OCI-M2 (cell line): ENCODE results near the gene SPHK1.

ENCODE experiments used
- DNase-seq: peaks from one replicate; lab custom pipeline; 2025; ENCODE audit not compliant: unreplicated experiment; lab: John Stamatoyannopoulos, UW

SPHK1 gene

DNA sequence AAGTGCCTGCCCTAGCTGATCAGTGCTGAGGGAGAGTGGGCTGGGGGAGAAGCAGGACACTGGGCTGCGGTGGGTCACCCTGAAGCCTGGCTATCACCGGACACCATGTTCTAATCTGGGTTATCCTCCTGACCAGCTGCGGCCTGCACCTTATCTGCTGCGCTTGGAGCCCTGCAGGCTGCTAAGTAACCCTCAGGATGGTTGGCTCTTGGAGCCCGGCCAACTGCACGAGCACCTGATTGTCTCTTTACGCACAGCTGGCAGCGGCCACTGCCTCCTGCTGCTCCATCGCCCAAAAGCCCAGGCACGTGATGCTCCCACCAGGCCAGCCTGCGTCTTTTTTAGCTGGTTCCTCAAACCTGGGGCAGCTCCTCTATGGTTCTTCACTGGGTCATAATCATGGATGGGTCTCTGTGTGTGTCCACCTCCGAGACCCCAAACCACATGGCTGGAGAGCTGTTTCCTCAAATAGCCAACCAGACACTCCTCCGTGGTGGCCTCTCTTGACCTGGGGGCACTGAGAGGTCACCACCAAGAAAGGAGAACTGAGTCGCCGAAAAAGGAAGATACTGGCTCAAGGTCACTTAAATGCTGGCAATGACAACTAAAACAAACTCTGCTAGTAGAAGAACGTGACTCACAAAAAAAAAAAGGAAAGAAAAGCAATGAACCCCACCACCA, 21.7 kb downstream of the SPHK1 start:
- DNase-seq: peak; percentile 27

DNA sequence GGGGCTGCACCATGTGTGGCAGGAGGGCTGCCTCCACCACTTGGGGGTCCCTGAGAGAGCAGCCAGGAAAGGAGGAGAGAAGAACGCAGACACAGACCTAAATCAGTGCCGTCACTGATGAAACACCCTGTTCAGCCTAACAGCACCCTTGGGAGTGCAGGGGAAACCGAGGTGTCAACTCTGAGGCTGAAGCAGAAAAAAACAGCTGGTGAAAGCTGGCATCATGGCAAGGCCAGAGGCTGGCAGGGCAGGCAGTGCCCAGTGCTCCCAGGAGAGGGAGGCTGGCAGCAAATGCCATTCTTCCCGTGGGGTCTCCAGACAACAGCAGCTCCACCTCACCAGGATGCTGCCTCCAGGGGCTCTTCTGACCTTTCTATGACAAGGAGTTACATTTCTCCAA, 23.1 kb downstream of the SPHK1 start:
- no peak for DNase-seq

DNA sequence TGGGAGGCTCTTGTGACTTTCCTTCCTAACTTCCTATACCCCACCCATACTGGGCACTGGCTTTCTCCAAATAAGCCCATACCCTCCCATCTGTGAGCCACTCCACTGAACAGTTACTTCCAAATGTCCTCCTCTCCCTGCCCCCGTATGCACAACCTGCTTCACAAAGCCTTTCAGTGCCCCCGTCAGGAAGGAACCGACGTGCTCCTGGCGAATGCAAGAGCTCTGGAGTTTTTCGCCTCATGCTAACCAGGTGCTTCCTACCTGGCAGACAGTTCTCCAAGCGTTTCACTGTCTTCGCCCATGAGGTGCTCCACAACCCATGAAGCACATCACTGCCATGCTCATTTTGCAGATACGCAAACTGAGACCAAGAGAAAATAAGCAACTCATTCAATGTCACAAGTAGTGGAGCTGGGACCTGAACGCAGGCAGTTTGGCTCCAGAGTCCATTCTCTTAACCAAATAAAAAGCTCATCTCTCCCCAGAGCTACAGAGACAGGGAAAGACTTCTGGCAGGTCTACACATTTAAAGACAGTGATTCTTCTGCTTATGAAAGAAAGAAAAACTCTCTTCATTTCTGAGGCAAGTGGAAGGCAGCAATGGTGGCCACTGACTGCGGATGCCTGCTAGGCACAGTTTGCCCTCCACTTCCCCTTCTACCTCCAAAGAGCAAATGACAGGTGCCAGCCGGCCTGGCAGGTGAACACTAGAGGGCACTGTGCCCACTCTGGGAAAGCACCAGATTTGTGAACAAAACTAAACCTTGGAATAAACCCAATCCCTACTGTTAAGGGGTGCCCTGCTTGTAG, 23.8 kb downstream of the SPHK1 start:
- no peak for DNase-seq

DNA sequence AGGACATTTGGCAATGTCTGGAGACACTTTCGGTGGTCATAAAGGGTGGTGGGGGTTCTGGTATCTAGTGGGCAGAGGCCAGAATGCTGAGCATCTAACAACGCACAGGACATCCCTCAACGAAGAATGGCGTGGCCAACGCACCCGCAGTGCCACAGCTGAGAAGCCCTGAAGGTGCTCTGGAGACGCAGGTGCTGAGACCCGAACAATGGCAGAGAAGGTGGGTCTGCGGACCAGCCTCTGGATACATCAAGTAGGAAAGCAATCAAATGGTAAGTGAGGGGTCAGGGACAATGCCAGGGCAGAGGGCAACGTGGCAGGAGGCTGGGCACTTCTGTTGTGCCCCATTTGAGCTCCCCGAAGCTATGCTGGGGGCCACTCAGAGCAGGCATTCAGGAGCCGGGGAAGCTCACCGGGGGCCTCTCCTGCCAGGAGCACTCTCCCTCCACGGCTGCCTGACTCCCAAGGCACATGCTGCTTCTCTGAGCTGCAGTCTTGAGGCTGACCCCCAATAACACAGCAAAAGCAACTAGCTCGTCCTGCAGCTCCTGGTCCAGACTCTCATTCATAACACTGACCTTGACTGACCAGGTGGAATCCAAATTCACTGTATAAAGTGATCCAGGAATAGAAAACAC, 26.0 kb downstream of the SPHK1 start:
- no peak for DNase-seq

DNA sequence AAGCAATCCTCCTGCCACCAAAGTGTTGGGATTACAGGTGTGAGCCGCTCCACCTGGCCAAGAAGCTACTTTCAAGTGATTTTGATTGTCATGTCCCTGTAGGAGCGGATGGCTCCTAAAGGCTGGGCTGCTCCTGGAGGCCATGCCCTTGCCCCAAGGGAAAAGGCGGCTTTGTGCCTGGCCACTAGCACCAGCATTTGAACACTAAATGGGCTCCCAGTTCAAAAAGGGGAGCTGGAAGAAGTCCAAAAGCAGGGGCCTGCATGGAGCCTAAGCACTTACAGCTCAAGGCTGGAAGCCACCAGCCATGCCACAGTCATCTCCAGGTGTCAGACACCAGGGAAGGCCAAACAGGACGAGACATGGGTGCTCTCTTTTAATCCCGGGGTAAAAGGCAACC, 26.8 kb downstream of the SPHK1 start:
- DNase-seq: no peak

DNA sequence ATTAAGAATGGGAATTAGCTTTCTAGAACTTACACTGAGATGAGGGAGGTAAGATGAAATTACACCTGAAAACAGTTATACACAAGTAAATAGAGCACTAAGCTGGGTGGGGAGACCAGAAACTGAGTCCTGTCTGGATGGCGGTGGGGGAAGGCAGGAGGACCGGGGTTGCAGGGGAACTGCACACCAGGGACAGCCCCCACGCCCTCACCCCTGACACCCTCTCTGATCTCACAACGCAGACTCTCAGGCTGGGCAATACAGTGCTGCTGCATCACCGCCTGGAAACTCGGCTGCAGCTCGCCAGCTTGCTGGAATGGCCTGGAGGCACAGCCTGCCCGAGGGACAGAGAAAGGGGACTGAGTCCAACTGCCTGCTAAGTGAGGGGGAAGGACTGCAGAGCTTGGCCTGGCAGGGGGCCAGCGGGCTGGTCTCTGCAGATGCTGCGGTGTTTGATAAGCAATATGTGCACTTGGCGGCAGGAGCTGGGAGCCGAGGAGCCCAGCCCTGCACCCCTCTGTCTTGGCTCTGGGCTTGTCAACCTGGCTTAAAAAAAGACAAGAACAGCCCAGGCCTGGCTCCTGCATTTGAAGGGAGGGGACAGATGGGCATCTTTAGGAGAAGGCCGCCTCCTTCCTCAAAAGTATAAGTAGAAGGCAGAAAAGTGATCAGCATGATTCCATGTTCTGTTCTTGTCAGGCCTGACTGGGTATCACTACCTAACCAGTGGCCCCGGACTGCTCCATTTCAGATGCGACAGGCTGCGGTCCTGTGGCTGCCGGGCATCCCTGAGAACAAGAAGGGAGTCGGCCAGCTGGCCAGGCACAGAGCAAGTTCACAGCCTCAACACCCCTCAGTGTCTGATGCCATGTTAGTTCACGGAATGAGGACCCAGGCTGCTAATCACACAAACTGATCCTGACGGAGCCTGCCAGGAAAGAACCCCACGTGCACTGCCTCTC, 30.2 kb downstream of the SPHK1 start:
- peak; percentile 24 for DNase-seq

DNA sequence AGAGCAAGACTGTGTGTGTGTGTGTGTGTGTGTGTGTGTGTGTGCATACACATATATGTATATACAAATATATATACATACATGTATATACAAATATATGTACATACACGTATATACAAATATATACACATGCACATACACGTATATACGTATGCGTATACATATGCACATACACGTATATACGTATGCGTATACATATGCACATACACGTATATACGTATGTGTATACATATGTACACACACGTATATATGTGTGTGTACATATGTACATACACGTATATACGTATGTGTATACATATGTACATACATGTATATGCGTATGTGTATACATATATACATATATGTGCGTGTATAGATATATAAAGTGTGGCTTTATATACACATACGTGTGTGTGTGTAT, 31.4 kb downstream of the SPHK1 start:
- no peak for DNase-seq

DNA sequence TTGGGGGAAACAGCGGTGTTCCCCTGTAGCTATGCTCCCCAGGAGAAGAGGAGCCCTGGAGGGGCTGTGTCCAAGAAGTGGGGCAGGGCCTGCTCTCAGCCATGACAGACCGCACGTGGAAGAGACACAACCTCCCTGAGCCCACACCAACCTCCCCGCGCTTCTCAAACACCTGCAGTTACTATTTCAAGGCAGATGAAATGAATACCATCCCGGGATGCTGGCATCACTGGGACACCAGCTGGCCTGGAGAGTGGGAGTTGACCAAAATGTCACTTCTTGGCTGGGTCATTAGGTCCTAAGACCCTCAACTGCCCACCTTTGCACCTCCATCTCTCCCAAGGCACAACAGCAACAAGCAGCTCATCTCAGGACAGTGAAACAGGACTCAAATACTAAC, 32.0 kb downstream of the SPHK1 start:
- DNase-seq: no peak

DNA sequence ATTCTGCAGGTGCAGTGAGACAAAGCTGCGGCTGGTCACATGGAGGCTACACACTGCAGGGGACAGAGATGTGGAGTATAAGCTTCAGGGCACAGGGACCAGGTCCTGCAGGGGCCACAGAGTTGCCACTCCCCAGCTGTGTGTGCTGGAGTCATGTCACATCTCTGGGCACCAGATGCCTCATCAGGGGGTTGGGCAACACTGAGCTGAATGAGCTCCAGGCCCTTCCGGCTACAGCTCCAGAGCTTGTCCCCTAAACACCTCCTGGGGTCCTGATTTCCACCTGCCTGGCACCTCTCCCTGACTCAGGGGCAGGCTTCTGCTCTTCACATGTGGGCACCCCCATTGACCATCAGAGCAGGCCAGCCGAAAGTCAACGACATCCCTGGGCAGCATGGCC, 32.5 kb downstream of the SPHK1 start:
- no peak for DNase-seq

DNA sequence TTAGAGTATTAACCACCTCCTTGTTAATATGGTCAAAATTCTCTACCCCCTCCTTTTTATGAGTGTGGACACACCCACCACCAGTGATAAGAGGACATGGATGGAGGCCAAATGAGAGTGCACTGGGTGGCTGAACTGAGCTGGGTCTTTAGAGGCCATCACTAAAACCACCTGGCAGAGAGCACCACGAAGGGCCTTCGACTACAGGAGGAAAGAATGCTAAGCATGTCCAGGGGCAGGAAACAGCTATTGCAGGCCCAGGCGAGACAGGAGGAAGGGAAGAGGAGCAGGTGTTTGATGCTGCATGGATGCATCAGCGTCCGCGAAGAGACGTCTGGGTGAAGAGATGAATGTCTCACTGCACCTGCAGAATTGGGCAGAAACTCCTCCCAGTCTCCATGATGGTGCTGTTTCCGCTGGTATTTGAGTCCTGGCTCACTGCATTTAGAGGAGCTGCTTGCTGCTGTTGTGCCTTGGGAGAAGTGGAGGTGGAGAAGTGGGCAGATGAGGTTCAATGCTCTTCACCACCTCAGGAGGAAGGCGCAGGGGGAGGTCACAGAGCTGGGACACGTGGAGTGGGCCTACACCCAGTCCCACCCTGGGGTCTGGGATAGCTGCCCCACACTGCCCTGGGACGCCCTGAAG, 33.2 kb downstream of the SPHK1 start:
- DNase-seq: no peak

DNA sequence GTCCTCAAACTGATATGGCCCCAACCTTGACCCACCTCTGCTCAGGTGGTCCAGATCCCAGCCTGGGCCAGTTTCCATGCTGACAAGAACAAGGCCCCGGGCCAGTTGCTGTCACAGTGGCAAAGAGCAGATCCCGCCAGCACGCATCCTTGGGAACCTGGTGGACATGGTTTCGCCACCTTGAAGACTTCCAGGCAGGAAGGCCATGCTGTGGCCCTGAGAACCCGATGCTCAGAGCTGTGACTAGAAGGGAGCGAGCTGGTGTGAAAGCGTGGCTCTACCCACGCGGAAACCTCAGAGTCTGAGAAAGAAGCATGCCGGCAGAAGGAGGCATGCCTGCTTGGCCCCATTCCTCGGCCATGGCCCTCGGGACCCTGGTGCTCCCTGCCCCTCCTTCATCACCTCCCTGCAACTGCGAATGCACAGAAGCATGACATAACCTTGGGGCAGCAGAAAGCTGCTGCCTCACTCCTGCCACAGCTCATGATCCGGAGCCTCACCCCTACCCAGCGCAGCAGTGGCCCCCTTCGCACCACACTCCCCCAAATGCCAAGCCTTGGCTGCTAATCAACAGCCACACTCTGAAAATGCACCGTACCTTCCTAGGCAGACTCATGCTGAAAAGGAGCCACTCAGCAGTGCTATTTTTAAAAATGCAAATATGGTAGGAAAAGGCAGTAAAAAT, 35.3 kb downstream of the SPHK1 start:
- DNase-seq: no peak

DNA sequence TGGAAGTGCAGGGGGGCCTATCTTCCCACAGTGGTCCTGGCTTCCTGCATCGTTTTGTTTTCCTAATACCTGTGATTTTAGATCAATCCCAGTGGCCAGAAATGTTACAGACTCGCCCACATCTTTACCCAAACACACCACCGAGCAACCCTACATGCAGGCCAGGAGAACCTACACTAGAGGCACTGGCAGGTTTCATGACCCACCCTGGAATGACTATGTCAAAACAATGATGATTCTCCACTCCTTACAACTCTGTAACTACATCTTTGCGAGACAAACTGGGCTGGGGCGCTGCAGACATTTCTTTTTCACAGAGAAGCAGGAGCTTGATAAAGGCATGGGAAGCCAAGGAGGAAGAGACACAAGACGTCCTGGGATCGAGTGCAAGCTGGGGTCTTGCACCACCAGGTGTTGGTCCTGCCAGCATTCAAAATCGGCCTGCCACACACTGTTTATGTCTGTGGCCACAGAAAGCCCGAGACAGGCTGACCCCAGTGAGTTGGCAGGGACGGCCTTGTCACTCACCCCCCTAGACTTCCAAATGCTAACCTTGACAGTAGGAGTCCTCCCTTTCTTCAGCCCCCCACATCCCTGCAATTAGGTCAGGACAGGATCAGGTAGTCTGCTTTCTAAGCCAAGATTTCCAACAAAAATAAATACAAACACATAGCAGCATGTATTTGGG, 36.1 kb downstream of the SPHK1 start:
- DNase-seq: no peak

DNA sequence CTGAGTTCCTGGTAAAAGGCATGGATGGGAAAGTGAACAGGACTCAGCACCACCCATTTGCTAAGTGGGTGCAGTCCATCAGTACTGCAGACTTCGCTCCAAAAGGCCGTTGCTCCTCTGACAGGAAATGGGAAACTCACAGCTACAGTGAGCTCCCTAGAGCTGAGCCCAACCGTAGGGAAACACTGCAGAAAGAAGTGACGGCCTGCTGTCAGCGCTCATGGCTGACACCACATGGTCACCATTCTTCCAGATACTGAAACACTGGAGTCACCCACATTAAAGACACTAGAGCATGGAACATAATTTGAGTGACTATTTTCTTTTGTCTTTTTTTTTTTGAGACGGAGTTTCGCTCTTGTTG, 36.6 kb downstream of the SPHK1 start:
- no peak for DNase-seq

DNA sequence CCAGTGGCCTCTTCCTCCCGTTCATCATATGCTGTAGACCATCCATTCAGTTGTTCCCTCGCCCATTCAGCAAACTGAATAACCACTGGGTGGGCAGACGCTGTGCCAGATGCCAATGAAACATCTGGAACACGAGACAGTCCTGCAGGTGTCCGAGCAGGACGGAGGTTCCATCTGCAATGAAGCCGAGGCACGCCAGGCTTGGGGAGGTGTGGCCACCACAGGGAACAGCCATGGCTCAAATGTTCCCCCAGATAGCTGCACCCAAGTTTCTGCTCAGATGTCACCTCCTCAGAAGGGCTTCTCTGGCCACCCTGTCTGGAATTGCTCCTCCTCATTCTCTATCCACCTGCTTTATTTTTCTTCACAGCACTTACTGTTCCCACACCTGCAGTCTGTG, 38.0 kb downstream of the SPHK1 start:
- DNase-seq: no peak

DNA sequence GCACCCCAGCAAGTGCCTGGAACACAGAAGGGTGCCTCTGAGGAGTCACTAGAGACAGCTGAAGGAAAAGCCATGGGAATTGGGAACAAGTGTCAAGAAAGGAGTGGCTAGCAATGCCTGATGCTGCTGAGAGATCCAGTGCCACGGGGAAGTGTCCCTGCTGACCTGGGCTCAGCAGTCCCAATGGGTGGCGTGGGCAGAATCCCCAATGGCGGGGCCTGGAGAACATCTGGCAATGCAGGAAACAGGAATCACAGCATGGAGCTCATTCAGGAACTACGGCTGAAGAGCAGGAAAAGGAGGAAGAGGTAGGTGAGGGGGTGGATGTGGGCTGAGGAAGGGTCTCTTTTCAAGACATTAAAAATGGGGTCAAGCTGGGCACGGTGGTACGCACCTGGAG, 38.5 kb downstream of the SPHK1 start:
- DNase-seq: no peak

DNA sequence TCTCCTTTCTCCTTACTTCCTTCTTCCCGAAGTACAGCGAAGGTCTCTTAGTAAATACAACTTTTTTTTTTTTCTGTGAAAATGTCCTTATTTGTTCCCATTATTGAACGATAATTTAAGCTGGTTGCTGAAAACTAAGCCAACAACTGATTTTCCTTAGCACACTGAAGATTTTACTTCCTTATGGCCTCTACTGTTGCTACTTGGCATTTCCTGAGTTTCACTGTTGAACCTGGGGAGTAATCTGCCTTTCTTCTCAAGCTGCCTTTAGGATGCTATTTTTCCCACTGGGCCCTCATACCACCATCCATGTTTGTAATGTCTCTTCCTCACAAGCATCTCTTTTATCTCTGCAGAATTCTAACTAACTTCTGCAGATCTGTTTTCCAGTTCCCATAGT, 42.4 kb downstream of the SPHK1 start:
- DNase-seq: no peak

DNA sequence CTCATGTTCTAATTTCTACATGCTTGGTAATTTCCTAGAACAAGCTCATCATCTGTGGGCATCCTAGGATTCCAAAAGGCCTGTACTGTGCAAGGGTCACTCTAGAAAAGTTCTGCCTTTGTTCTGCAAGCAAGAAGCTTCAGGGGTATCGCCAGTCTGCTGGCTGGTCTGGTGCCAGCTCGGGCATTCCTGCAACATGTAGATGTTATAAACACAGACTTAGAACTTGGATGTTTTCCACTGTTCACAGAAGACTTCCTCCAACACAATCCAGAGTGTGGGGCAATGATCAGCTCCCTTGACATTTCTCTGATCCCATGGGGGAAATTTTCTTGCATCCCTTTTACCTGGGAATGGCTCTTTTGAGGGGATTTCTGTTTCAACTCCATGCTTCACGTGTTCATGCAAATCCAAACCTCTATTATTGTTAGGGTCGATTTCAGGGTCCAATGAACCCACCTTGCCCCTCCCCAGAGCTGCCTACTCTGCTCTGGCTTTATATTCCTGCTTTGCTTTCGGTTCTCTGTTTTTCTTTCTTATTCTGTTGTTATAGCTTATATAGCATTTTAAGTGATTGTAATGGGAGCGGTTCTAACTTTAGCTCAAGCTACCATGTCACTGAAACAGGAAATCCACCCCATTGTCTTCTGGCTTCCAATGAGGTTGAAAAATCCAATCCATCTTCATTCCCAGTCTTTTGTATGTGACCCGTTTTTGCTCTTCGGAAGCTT, 43.3 kb downstream of the SPHK1 start:
- DNase-seq: no peak

DNA sequence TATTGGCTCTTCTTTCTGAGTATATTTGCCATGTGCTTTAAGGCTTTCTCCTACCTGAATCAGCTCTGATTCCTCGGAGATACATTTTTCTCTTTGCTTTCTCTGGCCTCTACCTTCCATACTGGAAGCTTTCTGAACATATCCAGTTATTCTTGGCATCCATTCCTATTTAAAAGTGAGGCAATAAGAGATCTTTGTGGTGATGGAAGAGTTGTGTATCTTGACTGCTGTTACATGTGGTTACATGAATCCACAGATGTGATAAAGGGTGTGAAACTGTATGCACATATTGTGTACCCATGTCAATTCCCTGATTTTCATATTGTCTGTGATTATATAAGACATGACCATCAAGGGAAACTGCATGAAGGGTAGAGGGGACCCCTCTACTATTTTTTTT, 44.1 kb downstream of the SPHK1 start:
- no peak for DNase-seq

DNA sequence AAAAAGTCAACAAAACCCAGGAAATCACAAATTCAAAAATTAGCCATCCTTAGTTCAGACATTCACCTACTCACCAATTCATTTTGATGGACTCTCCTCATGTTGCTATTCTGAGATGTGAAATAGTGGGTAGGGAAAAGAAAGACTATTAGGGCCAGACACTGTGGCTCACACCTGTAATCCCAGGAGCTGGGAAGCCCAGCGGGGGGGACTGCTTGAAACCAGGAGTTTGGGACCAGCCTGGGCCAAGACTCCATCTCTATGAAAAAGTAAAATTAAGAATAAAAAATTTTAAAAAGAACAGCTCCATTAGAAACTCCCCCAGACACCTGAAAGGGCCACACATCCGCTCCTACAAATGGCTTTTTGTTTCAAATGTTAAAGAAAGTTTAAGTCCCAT, 47.1 kb downstream of the SPHK1 start:
- no peak for DNase-seq
